SK-N-SH (cell line): ENCODE data around the gene VPS36. TPM values are rescaled to one million over a fixed set of nuclear protein-coding genes. Genes with fewer than 3 reads are reported as not detected.

Experiments
- CTCF ChIA-PET: fragments of 300-600, 350-600 bp; formaldehyde crosslinking; extraction: SDS; loops from one replicate; lab custom pipeline; 2021; lab: Yijun Ruan, JAX
- POLR2A ChIA-PET: fragments of 350-600 bp; sonication (Branson Sonifier 250); formaldehyde crosslinking; extraction: SDS; loops from one replicate; lab custom pipeline; 2020; ENCODE audit warnings: antibody characterized with exemption, inconsistent platforms; lab: Yijun Ruan, JAX
- DNase-seq: peaks from one replicate; pipeline ENCODE4 v3.0.0; 2012
- H2AFZ ChIP-seq: fragments of 200-600 bp; sonication (generic); 2 replicates; pipeline ENCODE4 v1.8.1; 2016; ENCODE audit warnings: antibody characterized with exemption, mild to moderate bottlenecking, low read depth
- H3F3A ChIP-seq: fragments of 200-600 bp; sonication (generic); replicated peaks from 2 replicates; pipeline ENCODE3; 2016; ENCODE audit warnings: antibody characterized with exemption, mild to moderate bottlenecking; ENCODE audit not compliant: insufficient read depth
- H3K27ac ChIP-seq, 2 experiments: fragments of 200-500 bp in 1 of 2; fragments of 200-600 bp in 1 of 2; sonication (Bioruptor generic) in 1 of 2; sonication (generic), shearing (Covaris generic) in 1 of 2; 2 replicates each; pipeline versions ENCODE4 v1.5.1 to v1.6.1; 2014 to 2016; ENCODE audit warnings: low read depth in 2 of 2, inconsistent platforms in 1 of 2, low read length in 1 of 2, mild to moderate bottlenecking in 1 of 2, mixed read lengths in 1 of 2
- H3K27me3 ChIP-seq: fragments of 200-600 bp; sonication (generic), shearing (Covaris generic); 2 replicates; pipeline ENCODE4 v1.6.1; 2016; ENCODE audit warnings: mixed run types; ENCODE audit not compliant: insufficient read depth
- H3K36me3 ChIP-seq, 2 experiments: fragments of 200-500 bp in 1 of 2; fragments of 200-600 bp in 1 of 2; sonication (Bioruptor generic) in 1 of 2; sonication (generic) in 1 of 2; replicated peaks in 1 of 2; 2 replicates each; pipeline versions ENCODE3 to v1.5.1; 2014 to 2016; ENCODE audit warnings: low read length in 1 of 2, mild to moderate bottlenecking in 1 of 2; ENCODE audit not compliant: insufficient read depth in 2 of 2, control insufficient read depth in 1 of 2
- H3K4me1 ChIP-seq, 2 experiments: fragments of 200-500 bp in 1 of 2; fragments of 200-600 bp in 1 of 2; sonication (Bioruptor generic) in 1 of 2; sonication (generic), shearing (Covaris generic) in 1 of 2; 2 replicates each; pipeline versions ENCODE4 v1.5.1 to v1.6.1; 2014 to 2016; ENCODE audit warnings: low read depth in 1 of 2, low read length in 1 of 2, mixed run types in 1 of 2; ENCODE audit not compliant: insufficient read depth in 2 of 2, control insufficient read depth in 1 of 2
- H3K4me2 ChIP-seq: fragments of 200-600 bp; sonication (generic), shearing (Covaris generic); 2 replicates; pipeline ENCODE4 v1.6.1; 2017; ENCODE audit warnings: mixed run types
- H3K4me3 ChIP-seq, 2 experiments: fragments of 200-500 bp in 1 of 2; fragments of 200-600 bp in 1 of 2; sonication (Bioruptor generic) in 1 of 2; sonication (generic), shearing (Covaris generic) in 1 of 2; 2 replicates each; pipeline versions ENCODE4 v1.5.1 to v1.8.1; 2014 to 2016; ENCODE audit warnings: low read depth in 2 of 2, inconsistent platforms in 1 of 2, low read length in 1 of 2, mild to moderate bottlenecking in 1 of 2, mixed read lengths in 1 of 2, moderate library complexity in 1 of 2
- H3K79me2 ChIP-seq: fragments of 200-600 bp; sonication (generic); 2 replicates; pipeline ENCODE4 v1.8.1; 2017; ENCODE audit warnings: mild to moderate bottlenecking; ENCODE audit not compliant: insufficient read depth
- H3K9ac ChIP-seq: fragments of 200-600 bp; sonication (generic); 2 replicates; pipeline ENCODE4 v1.6.1; 2017; ENCODE audit warnings: mixed run types
- H3K9me2 ChIP-seq: fragments of 200-600 bp; sonication (generic); 2 replicates; pipeline ENCODE4 v1.6.1; 2017; ENCODE audit warnings: mixed run types
- H3K9me3 ChIP-seq: fragments of 200-600 bp; sonication (generic); 2 replicates; pipeline ENCODE4 v1.6.1; 2017; ENCODE audit warnings: mixed run types, mild to moderate bottlenecking, moderate library complexity
- H4K20me1 ChIP-seq: fragments of 200-600 bp; sonication (generic); 2 replicates; pipeline ENCODE4 v1.6.1; 2017; ENCODE audit warnings: mild to moderate bottlenecking, mixed run types; ENCODE audit not compliant: insufficient read depth
- CHD2 ChIP-seq: fragments of 150-350 bp; IDR thresholded peaks from 2 replicates; pipeline ENCODE4 v1.6.1; 2018; ENCODE audit warnings: low read length; ENCODE audit not compliant: partially characterized antibody
- EP300 ChIP-seq, 2 experiments: IDR thresholded peaks; 2 replicates each; pipeline versions ENCODE4 v1.4.0 to v1.6.1; 2012; ENCODE audit warnings: borderline replicate concordance in 1 of 2, low read depth in 1 of 2, low read length in 1 of 2
- FOXJ3 ChIP-seq: sonication (generic); formaldehyde crosslinking; IDR thresholded peaks from 2 replicates; pipeline ENCODE4 v1.5.1; 2020; ENCODE audit warnings: mild to moderate bottlenecking, missing genetic modification reagents
- FOXM1 ChIP-seq: IDR thresholded peaks from 2 replicates; pipeline ENCODE4 v1.4.0; 2012; ENCODE audit warnings: low read depth, mild to moderate bottlenecking
- GABPA ChIP-seq: IDR thresholded peaks from 2 replicates; pipeline ENCODE4 v1.4.0; 2012; ENCODE audit warnings: low read depth, mild to moderate bottlenecking
- GATA2 ChIP-seq: sonication (generic); formaldehyde crosslinking; IDR thresholded peaks from 2 replicates; pipeline ENCODE4 v1.5.0; 2020; ENCODE audit warnings: mild to moderate bottlenecking, missing genetic modification reagents
- IRF3 ChIP-seq: fragments of 150-350 bp; IDR thresholded peaks from 2 replicates; pipeline ENCODE4 v1.6.1; 2016; ENCODE audit warnings: mild to moderate bottlenecking, low read depth, low read length
- MAX ChIP-seq: IDR thresholded peaks from 2 replicates; pipeline ENCODE4 v1.4.0; 2012; ENCODE audit warnings: low read depth
- MXI1 ChIP-seq: IDR thresholded peaks from 2 replicates; pipeline ENCODE4 v1.6.1; 2012; ENCODE audit warnings: mild to moderate bottlenecking, low read depth, low read length, improper control_type of control experiment
- NFIC ChIP-seq: IDR thresholded peaks from 2 replicates; pipeline ENCODE4 v1.4.0; 2012; ENCODE audit warnings: borderline replicate concordance
- NRF1 ChIP-seq: IDR thresholded peaks from 2 replicates; pipeline ENCODE4 v1.6.1; 2012; ENCODE audit warnings: low read depth, mild to moderate bottlenecking, low read length
- POLR2AphosphoS5 ChIP-seq: IDR thresholded peaks from 2 replicates; pipeline ENCODE4 v1.6.1; 2012; ENCODE audit warnings: low read depth, low read length
- RAD21 ChIP-seq: IDR thresholded peaks from 2 replicates; pipeline ENCODE4 v1.6.1; 2012; ENCODE audit warnings: mild to moderate bottlenecking, low read length
- RCOR1 ChIP-seq: fragments of 150-350 bp; IDR thresholded peaks from 2 replicates; pipeline ENCODE4 v1.6.1; 2017; ENCODE audit warnings: antibody characterized with exemption, low read length
- RXRA ChIP-seq: IDR thresholded peaks from 2 replicates; pipeline ENCODE4 v1.4.0; 2012; ENCODE audit warnings: low read depth, mild to moderate bottlenecking, borderline replicate concordance
- SIN3A ChIP-seq: IDR thresholded peaks from 2 replicates; pipeline ENCODE4 v1.6.1; 2012; ENCODE audit warnings: low read depth, mild to moderate bottlenecking, low read length, moderate library complexity, borderline replicate concordance
- SMC3 ChIP-seq: IDR thresholded peaks from 2 replicates; pipeline ENCODE4 v1.6.1; 2012; ENCODE audit warnings: low read depth, low read length, improper control_type of control experiment
- TAF1 ChIP-seq: IDR thresholded peaks from 2 replicates; pipeline ENCODE4 v1.6.1; 2012; ENCODE audit warnings: low read depth, mild to moderate bottlenecking, low read length, moderate library complexity, borderline replicate concordance
- TCF12 ChIP-seq: IDR thresholded peaks from 2 replicates; pipeline ENCODE4 v1.4.0; 2012
- USF1 ChIP-seq: IDR thresholded peaks from 2 replicates; pipeline ENCODE4 v1.4.0; 2012; ENCODE audit warnings: low read depth, borderline replicate concordance
- YY1 ChIP-seq: IDR thresholded peaks from 2 replicates; pipeline ENCODE4 v1.4.0; 2012; ENCODE audit warnings: low read depth, mild to moderate bottlenecking
- WGBS: methylation state at CpG from one replicate; pipeline ENCODE4 v1.1.6; 2017; ENCODE audit warnings: low lambda C conversion rate; 5-methylcytosine and 5-hydroxymethylcytosine counted together
- polyA plus RNA-seq, 3 experiments: library from polyadenylated mRNA; depleted of rRNA; stranded (reverse); fragments of >200 nt; gene quantifications; 2 replicates each; pipeline ENCODE4 v1.2.3, GENCODE V29; 2012
- TF ChIP-seq, protein P1 (sequence below): IDR thresholded peaks from 2 replicates; pipeline ENCODE4; 2012
- TF ChIP-seq, protein P2 (sequence below): IDR thresholded peaks from 2 replicates; pipeline ENCODE4 v1.4.0; 2012; ENCODE audit warnings: low read depth, borderline replicate concordance

Gene VPS36
- polyA plus RNA-seq, 1 of the 3 experiments (the other 2 are of a cell fraction): 9.9 TPM

- POLR2A ChIA-PET: interaction anchor here (0.6 kb wide), 1 partner anchor 9 kb away, joined by 3 read pairs; no protein-coding TSS in a partner anchor
- H3K79me2 ChIP-seq: peaks cover 74% of the 10 kb centered on the region
- H3K9me2 ChIP-seq: no peaks in the 10 kb centered on the region
- no peak overlapping the region for H3K9ac ChIP-seq
- no peaks in the 10 kb centered on the region for H3K9me3 ChIP-seq
- no peak overlapping the region for H2AFZ ChIP-seq
- CTCF ChIA-PET: interaction anchor here (6.9 kb wide), 1 partner anchor 105 kb away, joined by 159 read pairs; no protein-coding TSS in a partner anchor
- no peak overlapping the region for H3K4me2 ChIP-seq
- 96% methylated on average over 2 of the region's 2 CpGs for WGBS
- peaks cover 0 to 14% of the 10 kb centered on the region in 2 experiments; a peak in 2 of 4 replicates for H3K4me1 ChIP-seq
- no peaks in the 10 kb centered on the region for H3K27me3 ChIP-seq
- no peak for DNase-seq
- no peaks in the 10 kb centered on the region for H4K20me1 ChIP-seq
- TF ChIP-seq CHD2 (no peak), IRF3 (no peak), SMC3 (no peak), RAD21 (no peak), TAF1 (no peak), MXI1 (no peak), YY1 (no peak), FOXJ3 (CRISPR knock-in tag) (no peak), TCF12 (no peak)
- TF ChIP-seq, protein P1, sequence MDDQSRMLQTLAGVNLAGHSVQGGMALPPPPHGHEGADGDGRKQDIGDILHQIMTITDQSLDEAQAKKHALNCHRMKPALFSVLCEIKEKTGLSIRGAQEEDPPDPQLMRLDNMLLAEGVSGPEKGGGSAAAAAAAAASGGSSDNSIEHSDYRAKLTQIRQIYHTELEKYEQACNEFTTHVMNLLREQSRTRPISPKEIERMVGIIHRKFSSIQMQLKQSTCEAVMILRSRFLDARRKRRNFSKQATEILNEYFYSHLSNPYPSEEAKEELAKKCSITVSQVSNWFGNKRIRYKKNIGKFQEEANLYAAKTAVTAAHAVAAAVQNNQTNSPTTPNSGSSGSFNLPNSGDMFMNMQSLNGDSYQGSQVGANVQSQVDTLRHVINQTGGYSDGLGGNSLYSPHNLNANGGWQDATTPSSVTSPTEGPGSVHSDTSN: no peak
- H3K27ac ChIP-seq: no peak overlapping the region
- peaks cover 4% of the 10 kb centered on the region for H3F3A ChIP-seq
- H3K4me3 ChIP-seq: no peak overlapping the region
- peaks cover 13 to 15% of the 10 kb centered on the region in 2 experiments for H3K36me3 ChIP-seq
These were observed 3.1 kb downstream of the VPS36 start for GRCh38 chr13:52447354-52447753.

DNA sequence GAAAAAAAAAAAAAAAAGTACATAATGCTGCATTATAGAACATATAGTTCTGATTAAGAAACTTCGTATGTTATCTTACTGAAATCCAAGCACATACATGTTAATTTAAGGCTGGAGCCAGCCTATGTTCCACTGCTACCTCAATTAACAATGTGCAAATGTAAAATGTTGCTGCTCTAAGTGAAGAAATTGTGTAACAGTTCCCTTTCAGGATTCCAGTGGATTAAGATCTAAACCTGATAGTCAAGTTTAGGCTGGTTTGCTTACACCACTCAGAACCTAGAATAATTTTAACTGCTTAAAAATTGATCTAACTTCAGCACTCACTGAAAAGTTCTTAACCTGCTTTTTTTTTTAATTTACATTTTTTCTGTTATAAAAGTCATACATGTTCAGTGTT is 4.2 kb downstream of the VPS36 start:
- no peak for DNase-seq
- Histone ChIP-seq H3K9me2 (no peaks in the 10 kb centered on the region), H3K79me2 (peaks cover 84% of the 10 kb centered on the region), H2AFZ (no peak overlapping the region), H3K9ac (no peak overlapping the region), H4K20me1 (no peaks in the 10 kb centered on the region), H3K4me2 (no peak overlapping the region), H3K36me3 (peaks cover 20 to 23% of the 10 kb centered on the region in 2 experiments), H3K27ac (no peak overlapping the region), H3K9me3 (no peaks in the 10 kb centered on the region), H3F3A (peaks cover 4% of the 10 kb centered on the region), H3K4me1 (peaks cover 0 to 14% of the 10 kb centered on the region in 2 experiments; a peak in 2 of 4 replicates), H3K4me3 (no peak overlapping the region), H3K27me3 (no peaks in the 10 kb centered on the region)
- no peak for TF ChIP-seq TAF1
- TF ChIP-seq YY1: no peak
- TF ChIP-seq, protein P2, sequence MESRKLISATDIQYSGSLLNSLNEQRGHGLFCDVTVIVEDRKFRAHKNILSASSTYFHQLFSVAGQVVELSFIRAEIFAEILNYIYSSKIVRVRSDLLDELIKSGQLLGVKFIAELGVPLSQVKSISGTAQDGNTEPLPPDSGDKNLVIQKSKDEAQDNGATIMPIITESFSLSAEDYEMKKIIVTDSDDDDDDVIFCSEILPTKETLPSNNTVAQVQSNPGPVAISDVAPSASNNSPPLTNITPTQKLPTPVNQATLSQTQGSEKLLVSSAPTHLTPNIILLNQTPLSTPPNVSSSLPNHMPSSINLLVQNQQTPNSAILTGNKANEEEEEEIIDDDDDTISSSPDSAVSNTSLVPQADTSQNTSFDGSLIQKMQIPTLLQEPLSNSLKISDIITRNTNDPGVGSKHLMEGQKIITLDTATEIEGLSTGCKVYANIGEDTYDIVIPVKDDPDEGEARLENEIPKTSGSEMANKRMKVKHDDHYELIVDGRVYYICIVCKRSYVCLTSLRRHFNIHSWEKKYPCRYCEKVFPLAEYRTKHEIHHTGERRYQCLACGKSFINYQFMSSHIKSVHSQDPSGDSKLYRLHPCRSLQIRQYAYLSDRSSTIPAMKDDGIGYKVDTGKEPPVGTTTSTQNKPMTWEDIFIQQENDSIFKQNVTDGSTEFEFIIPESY: no peak
- TF ChIP-seq RXRA: no peak
- TF ChIP-seq MXI1: no peak
- no peak for TF ChIP-seq NRF1
- no peak for TF ChIP-seq MAX
- TF ChIP-seq RCOR1: no peak
- TF ChIP-seq, protein P1: no peak
- TF ChIP-seq FOXM1: no peak
- no peak for TF ChIP-seq USF1
- TF ChIP-seq POLR2AphosphoS5: no peak
- no peak for TF ChIP-seq NFIC
- TF ChIP-seq EP300 (IDR thresholded peaks at IDR 0.05; ENCODE audit: borderline replicate concordance in 1 of 2, low read depth in 1 of 2, low read length in 1 of 2): no peak
- TF ChIP-seq GATA2 (CRISPR knock-in tag): no peak
- TF ChIP-seq GABPA: no peak
- TF ChIP-seq SIN3A: no peak
- no peak for TF ChIP-seq FOXJ3 (CRISPR knock-in tag)
- ChIA-PET POLR2A (no interaction called here), CTCF (no interaction called here)
- WGBS: 89% methylated on average over 1 of the region's 1 CpG
